Measurements from ENCODE around the gene TMED8.
"Not testable (repeated sequence)": the region's sequence is repeated elsewhere in the genome, so short reads cannot be mapped to it uniquely, and the experiment has no call there.

TMED8 gene

GRCh38 chr14:77342726-77343397, 34.0 kb downstream of the TMED8 start:
- no peaks in the 10 kb centered on the region for H3K9me3 ChIP-seq (ENCODE audit: control insufficient read depth, low read length)
- no peaks in the 10 kb centered on the region for H3K27me3 ChIP-seq (ENCODE audit: control insufficient read depth, insufficient read depth, low read length, poor library complexity, severe bottlenecking)
- H3K27ac ChIP-seq (ENCODE audit: insufficient read depth, low read depth, low read length, poor library complexity, severe bottlenecking) = no peak overlapping the region
- H3K4me3 ChIP-seq (ENCODE audit: insufficient read depth, low read depth, low read length) = no peak overlapping the region
- H3K4me1 ChIP-seq (ENCODE audit: control insufficient read depth, insufficient read depth, low read length) = peaks cover 3% of the 10 kb centered on the region
- H3K36me3 ChIP-seq (ENCODE audit: control insufficient read depth, insufficient read depth, low read length) = peaks cover 4% of the 10 kb centered on the region
- 90 to 92% methylated on average over 10 of the region's 10 CpGs for WGBS, 2 experiments

GRCh38 chr14:77340389-77340788, 36.5 kb downstream of the TMED8 start:
- no peaks in the 10 kb centered on the region for H3K27me3 ChIP-seq (ENCODE audit: control insufficient read depth, insufficient read depth, low read length, poor library complexity, severe bottlenecking)
- no peaks in the 10 kb centered on the region for H3K9me3 ChIP-seq (ENCODE audit: control insufficient read depth, low read length)
- no peak overlapping the region for H3K4me3 ChIP-seq (ENCODE audit: insufficient read depth, low read depth, low read length)
- WGBS, 2 experiments = 89 to 93% methylated on average over 4 of the region's 4 CpGs
- H3K36me3 ChIP-seq (ENCODE audit: control insufficient read depth, insufficient read depth, low read length) = peaks cover 4% of the 10 kb centered on the region
- H3K27ac ChIP-seq (ENCODE audit: insufficient read depth, low read depth, low read length, poor library complexity, severe bottlenecking) = no peak overlapping the region
- peaks cover 3% of the 10 kb centered on the region for H3K4me1 ChIP-seq (ENCODE audit: control insufficient read depth, insufficient read depth, low read length)

- H3K36me3 ChIP-seq (ENCODE audit: control insufficient read depth, insufficient read depth, low read length) = peaks cover 4% of the 10 kb centered on the region
These were observed 37.5 kb downstream of the TMED8 start for GRCh38 chr14:77339407-77339806.

GRCh38 chr14:77338302-77338701, 38.6 kb downstream of the TMED8 start:
- no peaks in the 10 kb centered on the region for H3K27me3 ChIP-seq (ENCODE audit: control insufficient read depth, insufficient read depth, low read length, poor library complexity, severe bottlenecking)
- no peaks in the 10 kb centered on the region for H3K4me1 ChIP-seq (ENCODE audit: control insufficient read depth, insufficient read depth, low read length)
- peaks cover 4% of the 10 kb centered on the region for H3K36me3 ChIP-seq (ENCODE audit: control insufficient read depth, insufficient read depth, low read length)
- WGBS, 2 experiments = 86 to 100% methylated on average over 2 of the region's 2 CpGs
- no peaks in the 10 kb centered on the region for H3K9me3 ChIP-seq (ENCODE audit: control insufficient read depth, low read length)
- H3K4me3 ChIP-seq (ENCODE audit: insufficient read depth, low read depth, low read length) = no peak overlapping the region
- H3K27ac ChIP-seq (ENCODE audit: insufficient read depth, low read depth, low read length, poor library complexity, severe bottlenecking) = no peak overlapping the region

More at GRCh38 chr14:77339407-77339806, 37.5 kb downstream of the TMED8 start:
- Histone ChIP-seq H3K27me3 (ENCODE audit: control insufficient read depth, insufficient read depth, low read length, poor library complexity, severe bottlenecking) (no peaks in the 10 kb centered on the region), H3K9me3 (ENCODE audit: control insufficient read depth, low read length) (no peaks in the 10 kb centered on the region), H3K4me3 (ENCODE audit: insufficient read depth, low read depth, low read length) (no peak overlapping the region), H3K4me1 (ENCODE audit: control insufficient read depth, insufficient read depth, low read length) (peaks cover under 1% of the 10 kb centered on the region), H3K27ac (ENCODE audit: insufficient read depth, low read depth, low read length, poor library complexity, severe bottlenecking) (no peak overlapping the region)
- 100% methylated on average over 1 of the region's 1 CpG for WGBS, 2 experiments

GRCh38 chr14:77337880-77338279, 39.0 kb downstream of the TMED8 start:
- 66 to 73% methylated on average over 2 of the region's 3 CpGs for WGBS, 2 experiments
- no peaks in the 10 kb centered on the region for H3K4me1 ChIP-seq (ENCODE audit: control insufficient read depth, insufficient read depth, low read length)
- H3K36me3 ChIP-seq (ENCODE audit: control insufficient read depth, insufficient read depth, low read length) = peaks cover 4% of the 10 kb centered on the region
- no peaks in the 10 kb centered on the region for H3K27me3 ChIP-seq (ENCODE audit: control insufficient read depth, insufficient read depth, low read length, poor library complexity, severe bottlenecking)
- no peak overlapping the region for H3K27ac ChIP-seq (ENCODE audit: insufficient read depth, low read depth, low read length, poor library complexity, severe bottlenecking)
- H3K4me3 ChIP-seq (ENCODE audit: insufficient read depth, low read depth, low read length) = no peak overlapping the region
- H3K9me3 ChIP-seq (ENCODE audit: control insufficient read depth, low read length) = no peaks in the 10 kb centered on the region

- WGBS, 2 experiments = 94 to 95% methylated on average over 9 of the region's 9 CpGs
- not testable (repeated sequence) for H3K4me1 ChIP-seq (ENCODE audit: control insufficient read depth, insufficient read depth, low read length); H3K27me3 ChIP-seq (ENCODE audit: control insufficient read depth, insufficient read depth, low read length, poor library complexity, severe bottlenecking); H3K27ac ChIP-seq (ENCODE audit: insufficient read depth, low read depth, low read length, poor library complexity, severe bottlenecking); H3K9me3 ChIP-seq (ENCODE audit: control insufficient read depth, low read length); H3K4me3 ChIP-seq (ENCODE audit: insufficient read depth, low read depth, low read length); H3K36me3 ChIP-seq (ENCODE audit: control insufficient read depth, insufficient read depth, low read length)
These were observed 39.6 kb downstream of the TMED8 start for GRCh38 chr14:77337255-77337654.

- Histone ChIP-seq H3K4me1 (ENCODE audit: control insufficient read depth, insufficient read depth, low read length) (no peaks in the 10 kb centered on the region), H3K36me3 (ENCODE audit: control insufficient read depth, insufficient read depth, low read length) (no peaks in the 10 kb centered on the region), H3K27me3 (ENCODE audit: control insufficient read depth, insufficient read depth, low read length, poor library complexity, severe bottlenecking) (no peaks in the 10 kb centered on the region), H3K4me3 (ENCODE audit: insufficient read depth, low read depth, low read length) (no peak overlapping the region), H3K9me3 (ENCODE audit: control insufficient read depth, low read length) (no peaks in the 10 kb centered on the region), H3K27ac (ENCODE audit: insufficient read depth, low read depth, low read length, poor library complexity, severe bottlenecking) (no peak overlapping the region)
- WGBS, 2 experiments = 93 to 100% methylated on average over 2 to 3 of the region's 3 CpGs
These were observed 41.3 kb downstream of the TMED8 start for GRCh38 chr14:77335576-77335975.

- H3K36me3 ChIP-seq (ENCODE audit: control insufficient read depth, insufficient read depth, low read length) = no peaks in the 10 kb centered on the region
These were observed 47.0 kb downstream of the TMED8 start for GRCh38 chr14:77329872-77330271.

GRCh38 chr14:77327111-77327510, 49.8 kb downstream of the TMED8 start:
- no peaks in the 10 kb centered on the region for H3K27me3 ChIP-seq (ENCODE audit: control insufficient read depth, insufficient read depth, low read length, poor library complexity, severe bottlenecking)
- H3K9me3 ChIP-seq (ENCODE audit: control insufficient read depth, low read length) = no peaks in the 10 kb centered on the region
- H3K4me1 ChIP-seq (ENCODE audit: control insufficient read depth, insufficient read depth, low read length) = peaks cover 7% of the 10 kb centered on the region
- no peak overlapping the region for H3K27ac ChIP-seq (ENCODE audit: insufficient read depth, low read depth, low read length, poor library complexity, severe bottlenecking)
- no peaks in the 10 kb centered on the region for H3K36me3 ChIP-seq (ENCODE audit: control insufficient read depth, insufficient read depth, low read length)
- 94 to 100% methylated on average over 1 of the region's 1 CpG for WGBS, 2 experiments
- H3K4me3 ChIP-seq (ENCODE audit: insufficient read depth, low read depth, low read length) = no peak overlapping the region

More at GRCh38 chr14:77329872-77330271, 47.0 kb downstream of the TMED8 start:
- 93 to 98% methylated on average over 7 of the region's 7 CpGs for WGBS, 2 experiments
- peaks cover 3% of the 10 kb centered on the region for H3K4me1 ChIP-seq (ENCODE audit: control insufficient read depth, insufficient read depth, low read length)
- H3K27me3 ChIP-seq (ENCODE audit: control insufficient read depth, insufficient read depth, low read length, poor library complexity, severe bottlenecking) = no peaks in the 10 kb centered on the region
- H3K27ac ChIP-seq (ENCODE audit: insufficient read depth, low read depth, low read length, poor library complexity, severe bottlenecking) = no peak overlapping the region
- H3K9me3 ChIP-seq (ENCODE audit: control insufficient read depth, low read length) = no peaks in the 10 kb centered on the region
- no peak overlapping the region for H3K4me3 ChIP-seq (ENCODE audit: insufficient read depth, low read depth, low read length)

GRCh38 chr14:77325746-77326094, 51.2 kb downstream of the TMED8 start:
- peaks cover 10% of the 10 kb centered on the region for H3K4me1 ChIP-seq (ENCODE audit: control insufficient read depth, insufficient read depth, low read length)
- no peak overlapping the region for H3K27ac ChIP-seq (ENCODE audit: insufficient read depth, low read depth, low read length, poor library complexity, severe bottlenecking)
- 87 to 91% methylated on average over 3 of the region's 3 CpGs for WGBS, 2 experiments
- no peaks in the 10 kb centered on the region for H3K36me3 ChIP-seq (ENCODE audit: control insufficient read depth, insufficient read depth, low read length)
- no peak overlapping the region for H3K4me3 ChIP-seq (ENCODE audit: insufficient read depth, low read depth, low read length)
- H3K9me3 ChIP-seq (ENCODE audit: control insufficient read depth, low read length) = no peaks in the 10 kb centered on the region
- H3K27me3 ChIP-seq (ENCODE audit: control insufficient read depth, insufficient read depth, low read length, poor library complexity, severe bottlenecking) = no peaks in the 10 kb centered on the region

Measured in ectodermal cell (in vitro differentiated cells).